ENCODE data around the gene TRPM2. TPM values are rescaled to one million over a fixed set of nuclear protein-coding genes. Genes with fewer than 3 reads are reported as not detected.

The TRPM2 gene
- total and polyA plus RNA-seq, 10 of the 15 experiments (the other 5 are each of a cell fraction or from before 2014, with no cell fraction given), result 0.03 to 9.1 (median 2.6) TPM

DNA sequence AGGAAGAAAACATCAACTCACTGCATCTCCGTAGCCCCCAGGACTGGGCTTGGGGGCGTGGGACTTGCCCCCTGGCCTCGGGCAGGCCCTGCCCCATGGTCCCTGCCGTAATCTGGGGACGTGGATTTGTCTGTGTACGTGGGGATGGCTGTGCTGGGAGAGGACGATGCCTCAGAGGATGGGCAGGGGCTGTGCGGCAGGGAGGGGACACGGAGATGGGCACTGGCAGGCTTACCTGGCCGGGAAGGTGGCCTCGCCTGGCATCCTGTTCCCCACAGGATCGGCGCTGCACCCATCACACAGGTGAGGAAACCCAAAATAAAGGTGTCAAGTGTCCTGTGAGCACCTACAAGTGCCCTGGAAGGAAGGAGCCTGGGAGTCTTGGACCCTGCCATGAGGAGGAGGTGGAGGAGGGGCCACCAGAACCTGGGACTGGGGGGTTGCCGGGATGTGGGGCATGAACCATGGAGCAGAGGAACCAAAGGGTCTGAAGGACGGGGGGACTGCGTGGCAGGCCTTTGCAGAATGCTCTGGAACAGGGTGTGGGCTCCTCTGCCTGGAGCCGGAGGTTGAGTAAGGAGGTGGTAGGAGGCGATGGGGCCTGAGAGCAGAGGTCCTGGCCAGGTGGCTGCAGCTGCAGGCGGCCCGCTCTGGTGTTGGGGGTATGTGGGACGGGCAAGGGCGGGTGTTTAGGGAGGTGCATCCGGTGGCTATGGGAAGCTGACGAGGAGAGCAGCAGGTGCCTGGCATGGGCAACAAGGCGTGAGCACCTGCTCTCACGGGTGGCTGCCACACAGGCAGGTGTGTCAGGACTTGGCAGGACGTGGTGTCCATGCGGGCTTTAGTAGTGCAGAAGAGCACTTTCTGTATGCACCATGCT is 74.1 kb downstream of the TRPM2 start:
- Histone ChIP-seq H3K27ac (ENCODE audit: control insufficient read depth, insufficient read depth) (no peak overlapping the region), H3K4me3 (no peak overlapping the region), H3K27me3 (replicated peaks in 1 of 2; ENCODE audit: control insufficient read depth in 2 of 2, insufficient read depth in 2 of 2, low read length in 1 of 2) (no peaks in the 10 kb centered on the region), H2AFZ (ENCODE audit: control insufficient read depth, low read depth, low read length) (no peak overlapping the region), H3K9ac (ENCODE audit: control insufficient read depth, insufficient read depth, low read length) (no peak overlapping the region), H3K36me3 (ENCODE audit: control insufficient read depth in 2 of 2, insufficient read depth in 2 of 2, low read length in 1 of 2) (no peaks in the 10 kb centered on the region), H4K20me1 (ENCODE audit: control insufficient read depth, insufficient read depth) (no peaks in the 10 kb centered on the region), H3K9me3 (replicated peaks; ENCODE audit: control insufficient read depth, insufficient read depth, low read length) (peaks cover 5% of the 10 kb centered on the region; the same call in 1 of the 3 replicates), H3K4me1 (ENCODE audit: control insufficient read depth, insufficient read depth, low read length) (no peaks in the 10 kb centered on the region; the same call in 1 of the 2 replicates), H3K79me2 (ENCODE audit: control insufficient read depth, insufficient read depth, low read length) (no peaks in the 10 kb centered on the region), H3K4me2 (ENCODE audit: control insufficient read depth, insufficient read depth) (no peak overlapping the region)
- BruUV-seq (replicated peaks), result no TSS peak
- WGBS (ENCODE audit: insufficient coverage, insufficient replicate concordance, low lambda C conversion rate, missing lambda C conversion rate), result 85% methylated on average over 24 of the region's 28 CpGs
- ChIA-PET CTCF (no interaction called here), POLR2A (no interaction called here), SMC1A (ENCODE audit: uncharacterized antibody, unreplicated experiment) (no interaction called here), RAD21 (ENCODE audit: unreplicated experiment) (no interaction called here)
- FAIRE-seq, result no peak
- in situ Hi-C loops (cut with MboI) (loop anchor here (5.0 kb wide), 1 partner anchor 75 kb away; the partner anchor contains the start of gene TRPM2), intact Hi-C loops (cut with micrococcal nuclease; ENCODE audit: unreplicated experiment) (no loop called here)
- TF ChIP-seq, protein P1, sequence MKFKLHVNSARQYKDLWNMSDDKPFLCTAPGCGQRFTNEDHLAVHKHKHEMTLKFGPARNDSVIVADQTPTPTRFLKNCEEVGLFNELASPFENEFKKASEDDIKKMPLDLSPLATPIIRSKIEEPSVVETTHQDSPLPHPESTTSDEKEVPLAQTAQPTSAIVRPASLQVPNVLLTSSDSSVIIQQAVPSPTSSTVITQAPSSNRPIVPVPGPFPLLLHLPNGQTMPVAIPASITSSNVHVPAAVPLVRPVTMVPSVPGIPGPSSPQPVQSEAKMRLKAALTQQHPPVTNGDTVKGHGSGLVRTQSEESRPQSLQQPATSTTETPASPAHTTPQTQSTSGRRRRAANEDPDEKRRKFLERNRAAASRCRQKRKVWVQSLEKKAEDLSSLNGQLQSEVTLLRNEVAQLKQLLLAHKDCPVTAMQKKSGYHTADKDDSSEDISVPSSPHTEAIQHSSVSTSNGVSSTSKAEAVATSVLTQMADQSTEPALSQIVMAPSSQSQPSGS (IDR thresholded peaks at IDR 0.05; ENCODE audit: low read length), result no peak
- TF ChIP-seq SIX5 (IDR thresholded peaks at IDR 0.05; ENCODE audit: low read depth, low read length, severe bottlenecking), result no peak
- DNase-seq (ENCODE audit: low read depth, low spot score), result no peak
- no peak for ATAC-seq

DNA sequence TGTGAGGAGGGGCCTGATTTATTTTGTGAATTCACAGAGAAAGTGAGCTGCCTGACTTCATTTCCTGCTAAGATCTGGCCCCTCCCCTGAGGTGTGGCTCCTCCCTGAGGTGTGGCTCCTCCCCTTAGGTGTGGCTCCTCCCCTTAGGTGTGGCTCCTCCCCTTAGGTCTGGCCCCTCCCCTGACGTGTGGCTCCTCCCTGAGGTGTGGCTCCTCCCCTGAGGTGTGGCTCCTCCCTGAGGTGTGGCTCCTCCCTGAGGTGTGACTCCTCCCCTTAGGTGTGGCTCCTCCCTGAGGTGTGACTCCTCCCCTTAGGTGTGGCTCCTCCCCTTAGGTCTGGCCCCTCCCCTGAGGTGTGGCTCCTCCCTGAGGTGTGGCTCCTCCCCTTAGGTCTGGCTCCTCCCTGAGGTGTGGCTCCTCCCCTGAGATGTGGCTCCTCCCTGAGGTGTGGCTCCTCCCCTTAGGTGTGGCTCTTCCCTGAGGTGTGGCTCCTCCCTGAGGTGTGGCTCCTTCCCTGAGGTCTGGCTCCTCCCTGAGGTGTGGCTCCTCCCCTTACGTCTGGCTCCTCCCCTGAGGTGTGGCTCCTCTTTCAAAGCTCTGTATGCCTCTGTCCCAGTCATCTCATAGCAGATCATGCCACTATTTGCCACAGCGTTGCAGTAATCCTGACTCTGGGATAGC is 75.0 kb downstream of the TRPM2 start:
- H3K27ac ChIP-seq (ENCODE audit: control insufficient read depth, insufficient read depth), result no peak overlapping the region
- no peaks in the 10 kb centered on the region for H3K27me3 ChIP-seq (replicated peaks in 1 of 2; ENCODE audit: control insufficient read depth in 2 of 2, insufficient read depth in 2 of 2, low read length in 1 of 2)
- ChIA-PET CTCF (no interaction called here), SMC1A (ENCODE audit: uncharacterized antibody, unreplicated experiment) (no interaction called here), RAD21 (ENCODE audit: unreplicated experiment) (no interaction called here), POLR2A (no interaction called here)
- no peak overlapping the region for H3K4me3 ChIP-seq
- no TSS peak for BruUV-seq (replicated peaks)
- FAIRE-seq, result no peak
- in situ Hi-C loops (cut with MboI) (loop anchor here (5.0 kb wide), 1 partner anchor 76 kb away; the partner anchor contains the start of gene TRPM2), intact Hi-C loops (cut with micrococcal nuclease; ENCODE audit: unreplicated experiment) (no loop called here)
- TF ChIP-seq YBX1 (IDR thresholded peaks at IDR 0.05) (no peak), NR2C2 (IDR thresholded peaks at IDR 0.05; ENCODE audit: borderline replicate concordance, control insufficient read depth, insufficient read length, low read depth) (no peak), TARDBP (IDR thresholded peaks at IDR 0.05; ENCODE audit: borderline replicate concordance) (no peak), NFXL1 (IDR thresholded peaks at IDR 0.05; ENCODE audit: borderline replicate concordance) (no peak)
- TF ChIP-seq, protein P2, sequence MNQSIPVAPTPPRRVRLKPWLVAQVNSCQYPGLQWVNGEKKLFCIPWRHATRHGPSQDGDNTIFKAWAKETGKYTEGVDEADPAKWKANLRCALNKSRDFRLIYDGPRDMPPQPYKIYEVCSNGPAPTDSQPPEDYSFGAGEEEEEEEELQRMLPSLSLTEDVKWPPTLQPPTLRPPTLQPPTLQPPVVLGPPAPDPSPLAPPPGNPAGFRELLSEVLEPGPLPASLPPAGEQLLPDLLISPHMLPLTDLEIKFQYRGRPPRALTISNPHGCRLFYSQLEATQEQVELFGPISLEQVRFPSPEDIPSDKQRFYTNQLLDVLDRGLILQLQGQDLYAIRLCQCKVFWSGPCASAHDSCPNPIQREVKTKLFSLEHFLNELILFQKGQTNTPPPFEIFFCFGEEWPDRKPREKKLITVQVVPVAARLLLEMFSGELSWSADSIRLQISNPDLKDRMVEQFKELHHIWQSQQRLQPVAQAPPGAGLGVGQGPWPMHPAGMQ (IDR thresholded peaks at IDR 0.05; ENCODE audit: borderline replicate concordance), result no peak
- no peak overlapping the region for H3K4me2 ChIP-seq (ENCODE audit: control insufficient read depth, insufficient read depth)
- DNase-seq (ENCODE audit: low read depth, low spot score), result no peak
- 0 out of 3 replicates have a peak, but pooled peaks have one; percentile 18 for ATAC-seq
- 50% methylated on average over 2 of the region's 3 CpGs for WGBS (ENCODE audit: insufficient coverage, insufficient replicate concordance, low lambda C conversion rate, missing lambda C conversion rate)
- H2AFZ ChIP-seq (ENCODE audit: control insufficient read depth, low read depth, low read length), result no peak overlapping the region
- no peaks in the 10 kb centered on the region for H3K36me3 ChIP-seq (ENCODE audit: control insufficient read depth in 2 of 2, insufficient read depth in 2 of 2, low read length in 1 of 2)
- H3K4me1 ChIP-seq (ENCODE audit: control insufficient read depth, insufficient read depth, low read length), result no peaks in the 10 kb centered on the region; the same call in 1 of the 2 replicates
- H3K79me2 ChIP-seq (ENCODE audit: control insufficient read depth, insufficient read depth, low read length), result no peaks in the 10 kb centered on the region
- no peaks in the 10 kb centered on the region for H4K20me1 ChIP-seq (ENCODE audit: control insufficient read depth, insufficient read depth)
- H3K9me3 ChIP-seq (replicated peaks; ENCODE audit: control insufficient read depth, insufficient read depth, low read length), result peaks cover 5% of the 10 kb centered on the region; the same call in 1 of the 3 replicates
- no peak overlapping the region for H3K9ac ChIP-seq (ENCODE audit: control insufficient read depth, insufficient read depth, low read length)
